Measurements from ENCODE around the gene DIP2B. TPM values are rescaled to one million over a fixed set of nuclear protein-coding genes. Genes with fewer than 3 reads are reported as not detected.

The DIP2B gene
- total and polyA plus RNA-seq, 2 of the 13 experiments (the other 11 are each of a cell fraction or from before 2014, with no cell fraction given): 32.1 to 35.8 TPM

DNA sequence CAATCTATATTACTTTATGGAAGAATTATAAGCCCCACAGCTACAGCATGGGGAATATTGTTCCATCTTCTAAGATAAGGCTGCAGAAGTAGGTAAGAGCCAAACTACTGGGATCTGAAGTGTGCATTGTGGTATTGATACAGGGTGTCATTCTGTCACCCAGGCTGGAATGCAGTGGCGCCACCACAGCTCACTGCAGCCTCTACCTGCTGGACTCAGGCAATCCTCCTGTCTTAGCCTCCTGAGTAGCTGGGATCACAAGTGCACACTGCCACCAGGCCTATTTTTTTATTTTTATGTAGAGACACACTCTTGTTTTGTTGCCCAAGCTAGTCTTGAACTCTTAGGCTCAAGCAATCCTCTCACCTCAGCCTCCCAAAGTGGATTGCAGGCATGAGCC is 21.3 kb upstream of the DIP2B start:
- no peaks in the 10 kb centered on the region for H3K36me3 ChIP-seq (replicated peaks in 1 of 2; ENCODE audit: control insufficient read depth in 1 of 2, insufficient read depth in 2 of 2, low read length in 2 of 2)
- ChIA-PET POLR2A (no interaction called here), CTCF (ENCODE audit: low intra/inter-chr PET ratio, low total read pairs) (no interaction called here)
- no peaks in the 10 kb centered on the region for H3K9me3 ChIP-seq (ENCODE audit: low read length)
- H2AFZ ChIP-seq (ENCODE audit: low read length): no peak overlapping the region
- H3K27me3 ChIP-seq (ENCODE audit: control insufficient read depth in 1 of 2, insufficient read depth in 2 of 2, low read length in 2 of 2): no peaks in the 10 kb centered on the region
- no peaks in the 10 kb centered on the region for H4K20me1 ChIP-seq (ENCODE audit: insufficient read depth, low read length)
- intact Hi-C loops (cut with micrococcal nuclease; ENCODE audit: unreplicated experiment) (no loop called here), in situ Hi-C loops (cut with HindIII; ENCODE audit: extremely low pct_ligation_motif_present, low pct_unique_long_range_greater_than_20kb) (no loop called here)
- H3K4me1 ChIP-seq (ENCODE audit: insufficient read depth, low read length): no peaks in the 10 kb centered on the region
- no peak for DNase-seq (ENCODE audit: low spot score)
- no CpG with 5 or more reads among the region's 1 CpG for WGBS (ENCODE audit: low lambda C conversion rate)
- TF ChIP-seq GTF3A (CRISPR knock-in tag; conservative IDR thresholded peaks at IDR 0.05) (no peak), JARID2 (CRISPR knock-in tag; IDR thresholded peaks at IDR 0.05; ENCODE audit: insufficient replicate concordance) (no peak), KDM3A (CRISPR knock-in tag; IDR thresholded peaks at IDR 0.05; ENCODE audit: low read depth) (no peak)
- TF ChIP-seq, protein P1, sequence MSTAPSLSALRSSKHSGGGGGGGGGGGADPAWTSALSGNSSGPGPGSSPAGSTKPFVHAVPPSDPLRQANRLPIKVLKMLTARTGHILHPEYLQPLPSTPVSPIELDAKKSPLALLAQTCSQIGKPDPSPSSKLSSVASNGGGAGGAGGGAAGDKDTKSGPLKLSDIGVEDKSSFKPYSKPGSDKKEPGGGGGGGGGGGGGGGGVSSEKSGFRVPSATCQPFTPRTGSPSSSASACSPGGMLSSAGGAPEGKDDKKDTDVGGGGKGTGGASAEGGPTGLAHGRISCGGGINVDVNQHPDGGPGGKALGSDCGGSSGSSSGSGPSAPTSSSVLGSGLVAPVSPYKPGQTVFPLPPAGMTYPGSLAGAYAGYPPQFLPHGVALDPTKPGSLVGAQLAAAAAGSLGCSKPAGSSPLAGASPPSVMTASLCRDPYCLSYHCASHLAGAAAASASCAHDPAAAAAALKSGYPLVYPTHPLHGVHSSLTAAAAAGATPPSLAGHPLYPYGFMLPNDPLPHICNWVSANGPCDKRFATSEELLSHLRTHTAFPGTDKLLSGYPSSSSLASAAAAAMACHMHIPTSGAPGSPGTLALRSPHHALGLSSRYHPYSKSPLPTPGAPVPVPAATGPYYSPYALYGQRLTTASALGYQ (CRISPR knock-in tag; IDR thresholded peaks at IDR 0.05): no peak
- TF ChIP-seq, protein P2, sequence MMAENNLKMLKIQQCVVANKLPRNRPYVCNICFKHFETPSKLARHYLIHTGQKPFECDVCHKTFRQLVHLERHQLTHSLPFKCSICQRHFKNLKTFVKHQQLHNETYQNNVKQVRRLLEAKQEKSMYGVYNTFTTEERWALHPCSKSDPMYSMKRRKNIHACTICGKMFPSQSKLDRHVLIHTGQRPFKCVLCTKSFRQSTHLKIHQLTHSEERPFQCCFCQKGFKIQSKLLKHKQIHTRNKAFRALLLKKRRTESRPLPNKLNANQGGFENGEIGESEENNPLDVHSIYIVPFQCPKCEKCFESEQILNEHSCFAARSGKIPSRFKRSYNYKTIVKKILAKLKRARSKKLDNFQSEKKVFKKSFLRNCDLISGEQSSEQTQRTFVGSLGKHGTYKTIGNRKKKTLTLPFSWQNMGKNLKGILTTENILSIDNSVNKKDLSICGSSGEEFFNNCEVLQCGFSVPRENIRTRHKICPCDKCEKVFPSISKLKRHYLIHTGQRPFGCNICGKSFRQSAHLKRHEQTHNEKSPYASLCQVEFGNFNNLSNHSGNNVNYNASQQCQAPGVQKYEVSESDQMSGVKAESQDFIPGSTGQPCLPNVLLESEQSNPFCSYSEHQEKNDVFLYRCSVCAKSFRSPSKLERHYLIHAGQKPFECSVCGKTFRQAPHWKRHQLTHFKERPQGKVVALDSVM (CRISPR knock-in tag; IDR thresholded peaks at IDR 0.05): peak; percentile 95
- TF ChIP-seq, protein P3, sequence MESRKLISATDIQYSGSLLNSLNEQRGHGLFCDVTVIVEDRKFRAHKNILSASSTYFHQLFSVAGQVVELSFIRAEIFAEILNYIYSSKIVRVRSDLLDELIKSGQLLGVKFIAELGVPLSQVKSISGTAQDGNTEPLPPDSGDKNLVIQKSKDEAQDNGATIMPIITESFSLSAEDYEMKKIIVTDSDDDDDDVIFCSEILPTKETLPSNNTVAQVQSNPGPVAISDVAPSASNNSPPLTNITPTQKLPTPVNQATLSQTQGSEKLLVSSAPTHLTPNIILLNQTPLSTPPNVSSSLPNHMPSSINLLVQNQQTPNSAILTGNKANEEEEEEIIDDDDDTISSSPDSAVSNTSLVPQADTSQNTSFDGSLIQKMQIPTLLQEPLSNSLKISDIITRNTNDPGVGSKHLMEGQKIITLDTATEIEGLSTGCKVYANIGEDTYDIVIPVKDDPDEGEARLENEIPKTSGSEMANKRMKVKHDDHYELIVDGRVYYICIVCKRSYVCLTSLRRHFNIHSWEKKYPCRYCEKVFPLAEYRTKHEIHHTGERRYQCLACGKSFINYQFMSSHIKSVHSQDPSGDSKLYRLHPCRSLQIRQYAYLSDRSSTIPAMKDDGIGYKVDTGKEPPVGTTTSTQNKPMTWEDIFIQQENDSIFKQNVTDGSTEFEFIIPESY (CRISPR knock-in tag; IDR thresholded peaks at IDR 0.05): peak; percentile 88
- BruUV-seq (replicated peaks): no TSS peak
- no peak overlapping the region for H3K9ac ChIP-seq (ENCODE audit: insufficient read depth, low read depth, low read length)
- no peak for FAIRE-seq
- no peak overlapping the region for H3K4me3 ChIP-seq (replicated peaks in 1 of 3; ENCODE audit: insufficient read depth in 1 of 3, low read depth in 2 of 3, low read length in 3 of 3)
- H3K27ac ChIP-seq (ENCODE audit: extremely low read length, insufficient read depth, low read length): no peak overlapping the region
- H3K4me2 ChIP-seq (ENCODE audit: low read depth, low read length): no peak overlapping the region
- H3K79me2 ChIP-seq (ENCODE audit: insufficient read depth, low read length): no peaks in the 10 kb centered on the region
- ATAC-seq: peak; percentile 15; the same call in 2 of the 3 replicates
